ENCODE measurements around the gene WAS.

Gene WAS

DNA sequence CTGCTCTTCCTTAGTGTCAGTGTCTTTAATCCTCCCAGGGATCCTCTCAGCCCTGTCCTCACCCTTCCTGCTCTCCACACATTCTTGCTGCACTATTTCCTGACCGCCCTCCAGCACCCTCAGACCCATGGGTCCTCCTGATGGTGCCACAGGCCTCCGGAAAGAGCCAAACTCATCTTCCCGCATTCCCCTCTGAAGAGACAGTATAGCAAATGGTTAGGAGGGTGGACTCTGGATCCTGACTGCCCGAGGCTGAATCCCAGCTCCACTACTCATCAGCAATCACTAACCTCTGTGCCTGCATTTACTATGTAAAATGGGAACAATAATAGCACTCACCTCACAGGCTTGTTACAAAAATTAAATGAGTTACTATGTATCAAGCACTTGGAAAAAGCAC is 19.1 kb downstream of the WAS start:
- WGBS (ENCODE audit: extremely low coverage, insufficient coverage, insufficient read length), result no CpG with 5 or more reads among the region's 4 CpGs
- H3K27ac ChIP-seq (ENCODE audit: low read depth, low read length), result peak overlapping the region; percentile 92

GRCh38 chrX:48703228-48703627 is 19.6 kb downstream of the WAS start:
- no peak overlapping the region for H2BK5ac ChIP-seq (ENCODE audit: low read depth, low read length, poor library complexity)
- no peak overlapping the region for H2AK5ac ChIP-seq (ENCODE audit: low read length)
- no CpG with 5 or more reads among the region's 7 CpGs for WGBS (ENCODE audit: extremely low coverage, insufficient coverage, insufficient read length)
- H3K4me2 ChIP-seq (ENCODE audit: low read length), result no peak overlapping the region
- H2AFZ ChIP-seq (ENCODE audit: insufficient read depth, low read length, poor library complexity), result no peak overlapping the region
- no peak overlapping the region for H3K9ac ChIP-seq (ENCODE audit: low read length)
- peak overlapping the region; percentile 67 for H3K27ac ChIP-seq (ENCODE audit: low read depth, low read length)
- H3K79me2 ChIP-seq (ENCODE audit: control insufficient read depth, insufficient read depth, low read length, poor library complexity), result no peaks in the 10 kb centered on the region
- H3K9me3 ChIP-seq (ENCODE audit: insufficient read depth, low read depth, low read length), result peaks cover 3% of the 10 kb centered on the region
- no peak overlapping the region for H3K4ac ChIP-seq (ENCODE audit: low read depth, low read length)
- H3K27me3 ChIP-seq (ENCODE audit: insufficient read depth, low read length), result no peaks in the 10 kb centered on the region
- peaks cover 35 to 59% of the 10 kb centered on the region in 2 experiments for H3K36me3 ChIP-seq (ENCODE audit: control insufficient read depth in 1 of 2, insufficient read depth in 2 of 2, low read length in 2 of 2)
- no peak overlapping the region for H3K23ac ChIP-seq (ENCODE audit: low read length)
- H2BK12ac ChIP-seq (ENCODE audit: low read length), result no peak overlapping the region
- H2BK120ac ChIP-seq (ENCODE audit: insufficient read depth, low read length, poor library complexity), result no peak overlapping the region
- H4K91ac ChIP-seq (ENCODE audit: low read depth, low read length), result no peak overlapping the region
- no peak overlapping the region for H4K12ac ChIP-seq (ENCODE audit: low read depth, low read length)
- DNase-seq, result no peak
- peaks cover 24% of the 10 kb centered on the region for H3K79me1 ChIP-seq (ENCODE audit: low read length)
- H4K8ac ChIP-seq (ENCODE audit: low read depth, low read length), result no peak overlapping the region
- H3K4me1 ChIP-seq (ENCODE audit: control insufficient read depth in 1 of 2, insufficient read depth in 2 of 2, low read length in 2 of 2), result peaks cover 29 to 30% of the 10 kb centered on the region in 2 experiments
- H3K18ac ChIP-seq (ENCODE audit: low read length), result no peak overlapping the region
- no peak overlapping the region for H3K4me3 ChIP-seq (ENCODE audit: low read depth, low read length)
- H3K14ac ChIP-seq (ENCODE audit: low read length), result no peak overlapping the region

More for the DNA sequence above, 19.1 kb downstream of the WAS start:
- peak overlapping the region; percentile 55 for H3K18ac ChIP-seq (ENCODE audit: low read length)
- no peaks in the 10 kb centered on the region for H3K79me2 ChIP-seq (ENCODE audit: control insufficient read depth, insufficient read depth, low read length, poor library complexity)
- H3K4me2 ChIP-seq (ENCODE audit: low read length), result no peak overlapping the region
- peaks cover 24% of the 10 kb centered on the region for H3K79me1 ChIP-seq (ENCODE audit: low read length)
- no peak overlapping the region for H3K23ac ChIP-seq (ENCODE audit: low read length)
- H3K4me1 ChIP-seq (ENCODE audit: control insufficient read depth in 1 of 2, insufficient read depth in 2 of 2, low read length in 2 of 2), result peaks cover 29 to 30% of the 10 kb centered on the region in 2 experiments
- no peaks in the 10 kb centered on the region for H3K27me3 ChIP-seq (ENCODE audit: insufficient read depth, low read length)
- H3K4ac ChIP-seq (ENCODE audit: low read depth, low read length), result no peak overlapping the region
- peaks cover 3% of the 10 kb centered on the region for H3K9me3 ChIP-seq (ENCODE audit: insufficient read depth, low read depth, low read length)
- H3K36me3 ChIP-seq (ENCODE audit: control insufficient read depth in 1 of 2, insufficient read depth in 2 of 2, low read length in 2 of 2), result peaks cover 32 to 56% of the 10 kb centered on the region in 2 experiments
- H2AK5ac ChIP-seq (ENCODE audit: low read length), result no peak overlapping the region
- H4K12ac ChIP-seq (ENCODE audit: low read depth, low read length), result no peak overlapping the region
- H3K4me3 ChIP-seq (ENCODE audit: low read depth, low read length), result no peak overlapping the region
- H3K9ac ChIP-seq (ENCODE audit: low read length), result no peak overlapping the region
- peak overlapping the region; percentile 63 for H2BK120ac ChIP-seq (ENCODE audit: insufficient read depth, low read length, poor library complexity)
- peak overlapping the region; percentile 88 for H4K91ac ChIP-seq (ENCODE audit: low read depth, low read length)
- H2BK5ac ChIP-seq (ENCODE audit: low read depth, low read length, poor library complexity), result peak overlapping the region; percentile 68
- H2BK12ac ChIP-seq (ENCODE audit: low read length), result peak overlapping the region; percentile 20
- H2AFZ ChIP-seq (ENCODE audit: insufficient read depth, low read length, poor library complexity), result no peak overlapping the region
- H3K14ac ChIP-seq (ENCODE audit: low read length), result peak overlapping the region; percentile 69
- peak; percentile 68 to 84 for DNase-seq
- H4K8ac ChIP-seq (ENCODE audit: low read depth, low read length), result peak overlapping the region; percentile 44

- Histone ChIP-seq H3K79me1 (ENCODE audit: low read length) (peaks cover 24% of the 10 kb centered on the region), H3K27ac (ENCODE audit: low read depth, low read length) (peak overlapping the region; percentile 76), H2AK5ac (ENCODE audit: low read length) (no peak overlapping the region), H3K36me3 (ENCODE audit: control insufficient read depth in 1 of 2, insufficient read depth in 2 of 2, low read length in 2 of 2) (peaks cover 35 to 64% of the 10 kb centered on the region in 2 experiments), H3K79me2 (ENCODE audit: control insufficient read depth, insufficient read depth, low read length, poor library complexity) (no peaks in the 10 kb centered on the region), H3K14ac (ENCODE audit: low read length) (no peak overlapping the region), H3K9ac (ENCODE audit: low read length) (no peak overlapping the region), H4K8ac (ENCODE audit: low read depth, low read length) (no peak overlapping the region), H3K4me3 (ENCODE audit: low read depth, low read length) (no peak overlapping the region), H2BK120ac (ENCODE audit: insufficient read depth, low read length, poor library complexity) (no peak overlapping the region), H3K4me2 (ENCODE audit: low read length) (no peak overlapping the region), H3K9me3 (ENCODE audit: insufficient read depth, low read depth, low read length) (peaks cover 3% of the 10 kb centered on the region), H3K23ac (ENCODE audit: low read length) (no peak overlapping the region), H4K12ac (ENCODE audit: low read depth, low read length) (no peak overlapping the region), H2BK12ac (ENCODE audit: low read length) (no peak overlapping the region), H3K27me3 (ENCODE audit: insufficient read depth, low read length) (no peaks in the 10 kb centered on the region), H2AFZ (ENCODE audit: insufficient read depth, low read length, poor library complexity) (no peak overlapping the region), H3K4me1 (ENCODE audit: control insufficient read depth in 1 of 2, insufficient read depth in 2 of 2, low read length in 2 of 2) (peaks cover 29 to 30% of the 10 kb centered on the region in 2 experiments), H3K4ac (ENCODE audit: low read depth, low read length) (no peak overlapping the region), H3K18ac (ENCODE audit: low read length) (no peak overlapping the region), H2BK5ac (ENCODE audit: low read depth, low read length, poor library complexity) (peak overlapping the region; percentile 72), H4K91ac (ENCODE audit: low read depth, low read length) (peak overlapping the region; percentile 78)
- WGBS (ENCODE audit: extremely low coverage, insufficient coverage, insufficient read length), result no CpG with 5 or more reads among the region's 4 CpGs
- DNase-seq, result peak; percentile 88 to 90
These were observed 20.3 kb downstream of the WAS start for GRCh38 chrX:48703642-48704481.

DNA sequence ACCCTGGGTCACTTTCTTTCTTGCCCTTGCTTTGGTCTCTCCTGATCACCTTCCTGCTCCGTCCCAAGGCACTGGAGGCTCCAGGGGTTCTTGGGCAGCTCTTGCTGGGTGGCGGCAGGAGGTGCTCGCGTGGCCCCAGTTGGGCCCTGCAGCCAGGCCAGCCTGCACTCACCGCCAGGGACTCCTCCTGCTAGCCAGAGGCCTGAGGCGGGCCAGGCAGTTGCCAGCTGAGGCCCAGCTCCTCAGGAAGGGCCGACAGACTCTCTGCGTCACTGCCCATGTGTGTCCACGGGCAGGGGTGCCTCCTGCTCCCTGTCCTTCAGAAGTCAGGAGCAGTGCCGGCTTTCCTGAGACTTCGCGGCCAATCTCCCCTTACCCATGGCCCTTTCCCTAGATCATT is 22.3 kb downstream of the WAS start:
- H3K18ac ChIP-seq (ENCODE audit: low read length), result peak overlapping the region; percentile 6
- H3K79me2 ChIP-seq (ENCODE audit: control insufficient read depth, insufficient read depth, low read length, poor library complexity), result no peaks in the 10 kb centered on the region
- peaks cover 28 to 47% of the 10 kb centered on the region in 2 experiments for H3K36me3 ChIP-seq (ENCODE audit: control insufficient read depth in 1 of 2, insufficient read depth in 2 of 2, low read length in 2 of 2)
- no peak overlapping the region for H3K23ac ChIP-seq (ENCODE audit: low read length)
- DNase-seq, result peak in 1 of 2 donors; percentile 28
- no peak overlapping the region for H3K27ac ChIP-seq (ENCODE audit: low read depth, low read length)
- H2BK5ac ChIP-seq (ENCODE audit: low read depth, low read length, poor library complexity), result no peak overlapping the region
- H3K14ac ChIP-seq (ENCODE audit: low read length), result no peak overlapping the region
- no peak overlapping the region for H2AFZ ChIP-seq (ENCODE audit: insufficient read depth, low read length, poor library complexity)
- H4K8ac ChIP-seq (ENCODE audit: low read depth, low read length), result no peak overlapping the region
- H3K4me2 ChIP-seq (ENCODE audit: low read length), result no peak overlapping the region
- peaks cover 23 to 24% of the 10 kb centered on the region in 2 experiments for H3K4me1 ChIP-seq (ENCODE audit: control insufficient read depth in 1 of 2, insufficient read depth in 2 of 2, low read length in 2 of 2)
- H2AK5ac ChIP-seq (ENCODE audit: low read length), result no peak overlapping the region
- no CpG with 5 or more reads among the region's 12 CpGs for WGBS (ENCODE audit: extremely low coverage, insufficient coverage, insufficient read length)
- H3K9ac ChIP-seq (ENCODE audit: low read length), result no peak overlapping the region
- no peak overlapping the region for H4K91ac ChIP-seq (ENCODE audit: low read depth, low read length)
- no peaks in the 10 kb centered on the region for H3K27me3 ChIP-seq (ENCODE audit: insufficient read depth, low read length)
- H4K12ac ChIP-seq (ENCODE audit: low read depth, low read length), result no peak overlapping the region
- no peak overlapping the region for H2BK12ac ChIP-seq (ENCODE audit: low read length)
- no peak overlapping the region for H2BK120ac ChIP-seq (ENCODE audit: insufficient read depth, low read length, poor library complexity)
- no peak overlapping the region for H3K4me3 ChIP-seq (ENCODE audit: low read depth, low read length)
- H3K79me1 ChIP-seq (ENCODE audit: low read length), result peaks cover 24% of the 10 kb centered on the region
- H3K4ac ChIP-seq (ENCODE audit: low read depth, low read length), result no peak overlapping the region
- H3K9me3 ChIP-seq (ENCODE audit: insufficient read depth, low read depth, low read length), result peaks cover 3% of the 10 kb centered on the region
